A549 (cell line): ENCODE data around the gene MACROD1. TPM values are rescaled to one million over a fixed set of nuclear protein-coding genes. Genes with fewer than 3 reads are reported as not detected.
A peak's percentile ranks its signal among the peaks of the same experiment; 100 is the strongest.

Experiments
- ATAC-seq, 2 experiments: fragments of 200-7000 bp in 1 of 2; fragments of >200 bp in 1 of 2; cut with Nextera tagmentation in 1 of 2; cut with Tn5 transposase in 1 of 2; 3 replicates each; pipeline versions ENCODE4 v1.8.0 to v1.9.1; 2018 to 2020; ENCODE audit warnings: mild to moderate bottlenecking in 1 of 2, moderate library complexity in 1 of 2
- CTCF ChIA-PET: fragments of 300-600 bp; sonication (Branson Sonifier 250); formaldehyde crosslinking; extraction: SDS; loops from one replicate; lab custom pipeline; 2021; ENCODE audit warnings: antibody characterized with exemption, inconsistent platforms; lab: Yijun Ruan, JAX
- POLR2A ChIA-PET: fragments of 350-600 bp; formaldehyde crosslinking; extraction: SDS; loops from one replicate; lab custom pipeline; 2021; ENCODE audit warnings: antibody characterized with exemption, inconsistent platforms; lab: Yijun Ruan, JAX
- DNase-seq, 2 experiments: peaks; one replicate each; pipeline versions ENCODE4 v3.0.0 to v3.0.0-alpha.2; 2011 to 2016; ENCODE audit warnings: low read depth in 1 of 2, low spot score in 1 of 2
- FAIRE-seq: peaks from 2 replicates; lab custom pipeline; 2011; peaks lifted over from hg19 to GRCh38; lab: Jason Lieb, UNC
- H3K27ac ChIP-seq, 2 experiments: fragments of >200 bp; sonication (Bioruptor Twin); formaldehyde crosslinking; 3 replicates each; pipeline ENCODE4 v1.5.1; 2016 to 2017
- H3K4me1 ChIP-seq: fragments of >200 bp; sonication (Bioruptor Twin); formaldehyde crosslinking; 3 replicates; pipeline ENCODE4 v1.6.1; 2016
- H3K4me2 ChIP-seq: fragments of >200 bp; sonication (Bioruptor Twin); formaldehyde crosslinking; 3 replicates; pipeline ENCODE4 v1.6.1; 2016
- H3K4me3 ChIP-seq: fragments of >200 bp; sonication (Bioruptor Twin); formaldehyde crosslinking; 3 replicates; pipeline ENCODE4 v1.5.1; 2016
- H3K9me3 ChIP-seq: fragments of >200 bp; sonication (Bioruptor Twin); formaldehyde crosslinking; 3 replicates; pipeline ENCODE4 v1.6.1; 2016
- ATOH8 ChIP-seq: fragments of 250-450 bp; sonication (Bioruptor Pico); IDR thresholded peaks from 2 replicates; pipeline ENCODE4 v1.5.0; 2020; ENCODE audit warnings: low read depth, mild to moderate bottlenecking, moderate library complexity
- BHLHE40 ChIP-seq: IDR thresholded peaks from 2 replicates; pipeline ENCODE4 v1.6.1; 2012; ENCODE audit warnings: low read depth, low read length, inconsistent platforms
- CBX2 ChIP-seq: fragments of 200-600 bp; sonication (generic); IDR thresholded peaks from 2 replicates; pipeline ENCODE4 v1.6.1; 2016; ENCODE audit warnings: low read depth, mild to moderate bottlenecking, borderline replicate concordance
- CBX8 ChIP-seq: fragments of 200-600 bp; sonication (generic); IDR thresholded peaks from 2 replicates; pipeline ENCODE4 v1.6.1; 2016
- CHD2 ChIP-seq: fragments of 150-350 bp; IDR thresholded peaks from 2 replicates; pipeline ENCODE4 v1.6.1; 2014; ENCODE audit warnings: low read length; ENCODE audit not compliant: partially characterized antibody
- E2F6 ChIP-seq: IDR thresholded peaks from 2 replicates; pipeline ENCODE4 v1.6.1; 2012; ENCODE audit warnings: low read depth, borderline replicate concordance
- EHF ChIP-seq: fragments of 250-450 bp; sonication (Bioruptor Pico); IDR thresholded peaks from 2 replicates; pipeline ENCODE4 v1.5.0; 2020; ENCODE audit warnings: mild to moderate bottlenecking
- EHMT2 ChIP-seq: fragments of 200-600 bp; sonication (generic); IDR thresholded peaks from 2 replicates; pipeline ENCODE4 v1.6.1; 2016; ENCODE audit warnings: antibody characterized with exemption, low read depth, mild to moderate bottlenecking, moderate library complexity
- HEYL ChIP-seq: fragments of 250-450 bp; sonication (Bioruptor Pico); IDR thresholded peaks from 2 replicates; pipeline ENCODE4 v1.8.0; 2021; ENCODE audit warnings: mild to moderate bottlenecking, moderate library complexity
- HMGXB4 ChIP-seq: fragments of 250-450 bp; sonication (Bioruptor Pico); IDR thresholded peaks from 2 replicates; pipeline ENCODE4 v1.5.0; 2021; ENCODE audit warnings: mild to moderate bottlenecking, moderate library complexity, borderline replicate concordance
- HOXB5 ChIP-seq: fragments of 250-450 bp; sonication (Bioruptor Pico); IDR thresholded peaks from 2 replicates; pipeline ENCODE4 v1.5.0; 2020; ENCODE audit warnings: mild to moderate bottlenecking, moderate library complexity
- JUN ChIP-seq, 2 experiments: fragments of >200 bp; sonication (Bioruptor Twin); formaldehyde crosslinking; IDR thresholded peaks; 2 replicates in 1 of 2; 3 replicates in 1 of 2; pipeline ENCODE4 v1.6.1; 2016 to 2017
- JUNB ChIP-seq: fragments of >200 bp; sonication (Bioruptor Twin); formaldehyde crosslinking; IDR thresholded peaks from 2 replicates; pipeline ENCODE4 v1.6.1; 2016
- MAFK ChIP-seq: fragments of 450-650 bp; IDR thresholded peaks from 2 replicates; pipeline ENCODE4 v1.6.1; 2014; ENCODE audit not compliant: partially characterized antibody
- MAX ChIP-seq: IDR thresholded peaks from 2 replicates; pipeline ENCODE4 v1.6.1; 2012
- MYC ChIP-seq: IDR thresholded peaks from 2 replicates; pipeline ENCODE4 v1.6.1; 2012; ENCODE audit warnings: mild to moderate bottlenecking, inconsistent platforms, low read length, improper control_type of control experiment, borderline replicate concordance
- NFE2L2 ChIP-seq: fragments of 150-350 bp; conservative IDR thresholded peaks from 2 replicates; pipeline ENCODE4 v1.6.1; 2014; ENCODE audit warnings: low read length
- NR3C1 ChIP-seq: fragments of >200 bp; sonication (Bioruptor Twin); formaldehyde crosslinking; IDR thresholded peaks from 3 replicates; pipeline ENCODE4 v1.6.1; 2017
- PHF8 ChIP-seq: fragments of 200-600 bp; sonication (generic); IDR thresholded peaks from 2 replicates; pipeline ENCODE4 v1.6.1; 2016; ENCODE audit warnings: low read depth, mild to moderate bottlenecking, antibody characterized with exemption, moderate library complexity, borderline replicate concordance
- POLR2A ChIP-seq: IDR thresholded peaks from 2 replicates; pipeline ENCODE4 v1.6.1; 2012; ENCODE audit warnings: mild to moderate bottlenecking, low read length
- RCOR1 ChIP-seq: fragments of 150-350 bp; IDR thresholded peaks from 2 replicates; pipeline ENCODE4 v1.6.1; 2014; ENCODE audit warnings: antibody characterized with exemption, low read length, low read depth
- RFX5 ChIP-seq: fragments of 450-650 bp; IDR thresholded peaks from 2 replicates; pipeline ENCODE4 v1.7.1; 2014; ENCODE audit warnings: antibody characterized with exemption, mild to moderate bottlenecking, moderate library complexity
- RNF2 ChIP-seq: fragments of 200-600 bp; sonication (generic); IDR thresholded peaks from 2 replicates; pipeline ENCODE4 v1.6.1; 2016; ENCODE audit warnings: low read depth, mild to moderate bottlenecking, antibody characterized with exemption, moderate library complexity, borderline replicate concordance
- SREBF2 ChIP-seq: fragments of 450-650 bp; IDR thresholded peaks from 2 replicates; pipeline ENCODE4 v1.6.1; 2014; ENCODE audit warnings: mild to moderate bottlenecking, moderate library complexity
- USF2 ChIP-seq: fragments of 450-650 bp; IDR thresholded peaks from 2 replicates; pipeline ENCODE4 v1.6.1; 2014; ENCODE audit warnings: antibody characterized with exemption
- ZNF302 ChIP-seq: fragments of 250-450 bp; sonication (Bioruptor Pico); IDR thresholded peaks from 2 replicates; pipeline ENCODE4 v1.9.0; 2021; ENCODE audit warnings: inconsistent platforms, mild to moderate bottlenecking, moderate library complexity
- ZSCAN20 ChIP-seq: fragments of 250-450 bp; sonication (Bioruptor Pico); IDR thresholded peaks from 2 replicates; pipeline ENCODE4 v1.8.0; 2022; ENCODE audit warnings: mild to moderate bottlenecking, moderate library complexity
- WGBS: methylation state at CpG from one replicate; pipeline ENCODE4 v1.1.6; 2017; ENCODE audit errors: missing lambda C conversion rate; 5-methylcytosine and 5-hydroxymethylcytosine counted together
- polyA plus RNA-seq, 4 experiments: library from polyadenylated mRNA; depleted of rRNA in 3 of 4; stranded (reverse); fragments of >200 nt; fragmentation: RNase III in 1 of 4; extraction: RNeasy Plus Mini Kit Qiagen cat#74134 plus additional on column Dnase treatment in 1 of 4; gene quantifications; 2 replicates in 3 of 4; 3 replicates in 1 of 4; pipeline ENCODE4 v1.2.3, GENCODE V29; 2011 to 2017

Gene MACROD1
- polyA plus RNA-seq, 2 of the 4 experiments (the other 2 are of a cell fraction), result 15.1 to 16.6 TPM

GRCh38 chr11:64011371-64011770 lies 154.5 kb downstream of the MACROD1 start:
- ATAC-seq (no peak), FAIRE-seq (no peak), DNase-seq (no peak)
- Histone ChIP-seq H3K27ac (0 out of 6 replicates have a peak overlapping the region, but pooled peaks of 1 of the 2 experiments have one; percentile 18), H3K4me3 (no peak overlapping the region), H3K9me3 (0 out of 3 replicates have a peak, but pooled peaks cover 3% of the 10 kb centered on the region), H3K4me2 (no peak overlapping the region; the same call in 2 of the 3 replicates), H3K4me1 (peaks cover 20% of the 10 kb centered on the region)
- no peak for TF ChIP-seq HMGXB4 (CRISPR knock-in tag)
- TF ChIP-seq E2F6, result no peak
- TF ChIP-seq CHD2, result no peak
- TF ChIP-seq POLR2A, result no peak
- no peak for TF ChIP-seq MYC
- TF ChIP-seq CBX2, result no peak
- no peak for TF ChIP-seq RCOR1
- TF ChIP-seq ZSCAN20, result no peak
- TF ChIP-seq ATOH8 (CRISPR knock-in tag), result no peak
- ChIA-PET POLR2A (no interaction called here), CTCF (no interaction called here)
- WGBS, result 63% methylated on average over 8 of the region's 8 CpGs

- Histone ChIP-seq H3K9me3 (0 out of 3 replicates have a peak, but pooled peaks cover 3% of the 10 kb centered on the region), H3K4me1 (peaks cover 26% of the 10 kb centered on the region), H3K27ac (no peak overlapping the region), H3K4me2 (no peak overlapping the region), H3K4me3 (no peak overlapping the region)
- ChIA-PET POLR2A (no interaction called here), CTCF (no interaction called here)
- 85% methylated on average over 2 of the region's 2 CpGs for WGBS
- TF ChIP-seq SREBF2, result no peak
- TF ChIP-seq NR3C1, result no peak
- TF ChIP-seq CBX8, result no peak
- no peak for TF ChIP-seq RNF2
- no peak for TF ChIP-seq PHF8
- peak; percentile 21; the same call in 1 of the 2 replicates for TF ChIP-seq EHMT2
- no peak for TF ChIP-seq MAX
- no peak for TF ChIP-seq RFX5
- ATAC-seq, result no peak
- no peak for FAIRE-seq
- DNase-seq, result no peak
Measured at GRCh38 chr11:64010783-64011182, 155.1 kb downstream of the MACROD1 start.

- POLR2A ChIA-PET, result interaction anchor here (0.7 kb wide), 1 partner anchor 41 kb away, joined by 4 read pairs; no protein-coding TSS in a partner anchor
- no peak for TF ChIP-seq HOXB5
- TF ChIP-seq EHF (CRISPR knock-in tag), result no peak
- no peak for TF ChIP-seq MAX
- TF ChIP-seq ZSCAN20, result no peak
- TF ChIP-seq NR3C1, result no peak
- no peak for TF ChIP-seq MYC
- TF ChIP-seq CBX2, result no peak
- TF ChIP-seq ZNF302 (CRISPR knock-in tag), result no peak
- TF ChIP-seq USF2, result no peak
- TF ChIP-seq HEYL (CRISPR knock-in tag), result no peak
- TF ChIP-seq JUN (IDR thresholded peaks at IDR 0.05), result no peak
- no peak for TF ChIP-seq BHLHE40
- TF ChIP-seq JUNB, result no peak
- TF ChIP-seq NFE2L2, result no peak
- no peak for TF ChIP-seq E2F6
- no peak for TF ChIP-seq MAFK
- no peak for TF ChIP-seq SREBF2
- Histone ChIP-seq H3K9me3 (0 out of 3 replicates have a peak, but pooled peaks cover 3% of the 10 kb centered on the region), H3K4me2 (no peak overlapping the region), H3K27ac (no peak overlapping the region), H3K4me1 (peaks cover 32% of the 10 kb centered on the region), H3K4me3 (no peak overlapping the region)
- WGBS, result 92% methylated on average over 8 of the region's 8 CpGs
- ATAC-seq (no peak), FAIRE-seq (no peak), DNase-seq (no peak)
- CTCF ChIA-PET, result interaction anchor here (6.2 kb wide), 1 partner anchor 138 kb away, joined by 41 read pairs; no protein-coding TSS in a partner anchor
Measured at GRCh38 chr11:64009710-64010109, 156.2 kb downstream of the MACROD1 start.
